ENCODE results near the gene P3H3.

- TF ChIP-seq POLR2A (IDR thresholded peaks at IDR 0.05; ENCODE audit: low read length) (no peak), GATA1 (IDR thresholded peaks at IDR 0.05; ENCODE audit: low read depth, low read length) (no peak)
These were observed 21.0 kb upstream of the P3H3 start for GRCh38 chr12:6807170-6807569.
